22Rv1 (cell line): ENCODE measurements around the gene VIPAS39.

Experiments used
- H3K27ac ChIP-seq: fragments of 450-650 bp; 2 replicates; pipeline ENCODE4 v1.5.1; 2017
- ZFX ChIP-seq: fragments of 450-650 bp; IDR thresholded peaks from 2 replicates; pipeline ENCODE4 v1.6.1; 2017; ENCODE audit warnings: antibody characterized with exemption, borderline replicate concordance
- TF ChIP-seq, protein P1 (sequence below): fragments of 450-650 bp; IDR thresholded peaks from 2 replicates; pipeline ENCODE4 v1.5.1; 2017; ENCODE audit warnings: mild to moderate bottlenecking

The VIPAS39 gene

GRCh38 chr14:77457522-77458248 lies at the start of gene VIPAS39, which contains the start of gene AHSA1:
VIPAS39 (minus strand) TSS chr14:77457601; CDS start chr14:77454102, 3,499 bp downstream.
AHSA1 (plus strand) TSS chr14:77458093; CDS start chr14:77458190, 97 bp downstream.
- H3K27ac ChIP-seq: peak within 1 kb of the TSS; percentile 84
- no peak for TF ChIP-seq ZFX
- TF ChIP-seq, protein P1, sequence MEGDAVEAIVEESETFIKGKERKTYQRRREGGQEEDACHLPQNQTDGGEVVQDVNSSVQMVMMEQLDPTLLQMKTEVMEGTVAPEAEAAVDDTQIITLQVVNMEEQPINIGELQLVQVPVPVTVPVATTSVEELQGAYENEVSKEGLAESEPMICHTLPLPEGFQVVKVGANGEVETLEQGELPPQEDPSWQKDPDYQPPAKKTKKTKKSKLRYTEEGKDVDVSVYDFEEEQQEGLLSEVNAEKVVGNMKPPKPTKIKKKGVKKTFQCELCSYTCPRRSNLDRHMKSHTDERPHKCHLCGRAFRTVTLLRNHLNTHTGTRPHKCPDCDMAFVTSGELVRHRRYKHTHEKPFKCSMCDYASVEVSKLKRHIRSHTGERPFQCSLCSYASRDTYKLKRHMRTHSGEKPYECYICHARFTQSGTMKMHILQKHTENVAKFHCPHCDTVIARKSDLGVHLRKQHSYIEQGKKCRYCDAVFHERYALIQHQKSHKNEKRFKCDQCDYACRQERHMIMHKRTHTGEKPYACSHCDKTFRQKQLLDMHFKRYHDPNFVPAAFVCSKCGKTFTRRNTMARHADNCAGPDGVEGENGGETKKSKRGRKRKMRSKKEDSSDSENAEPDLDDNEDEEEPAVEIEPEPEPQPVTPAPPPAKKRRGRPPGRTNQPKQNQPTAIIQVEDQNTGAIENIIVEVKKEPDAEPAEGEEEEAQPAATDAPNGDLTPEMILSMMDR: 0 out of 2 replicates have a peak, but pooled peaks have one; percentile 7

GRCh38 chr14:77505031-77505430 lies 47.6 kb upstream of the VIPAS39 start:
- no peak overlapping the region for H3K27ac ChIP-seq
- no peak for TF ChIP-seq ZFX
- TF ChIP-seq, protein P1: no peak

DNA sequence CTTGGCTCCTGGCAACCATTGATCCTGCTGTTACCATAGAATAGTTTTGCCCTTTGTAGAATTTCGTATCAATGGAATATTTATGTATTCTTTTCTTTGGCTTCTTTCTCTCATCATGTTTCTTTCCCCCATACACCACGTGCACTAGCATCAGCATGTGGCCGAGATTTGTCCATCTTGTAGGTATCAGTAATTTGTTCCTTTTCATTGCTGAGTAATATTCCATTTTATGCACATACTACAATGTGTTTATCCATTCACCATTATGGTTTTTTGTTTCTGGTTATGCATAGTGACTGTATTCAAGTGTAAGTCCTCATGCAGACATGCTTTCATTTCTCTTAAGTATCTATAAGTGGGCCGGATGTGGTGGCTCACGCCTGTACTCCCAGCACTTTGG lies 45.7 kb upstream of the VIPAS39 start:
- TF ChIP-seq, protein P1: no peak
- no peak for TF ChIP-seq ZFX
- no peak overlapping the region for H3K27ac ChIP-seq

DNA sequence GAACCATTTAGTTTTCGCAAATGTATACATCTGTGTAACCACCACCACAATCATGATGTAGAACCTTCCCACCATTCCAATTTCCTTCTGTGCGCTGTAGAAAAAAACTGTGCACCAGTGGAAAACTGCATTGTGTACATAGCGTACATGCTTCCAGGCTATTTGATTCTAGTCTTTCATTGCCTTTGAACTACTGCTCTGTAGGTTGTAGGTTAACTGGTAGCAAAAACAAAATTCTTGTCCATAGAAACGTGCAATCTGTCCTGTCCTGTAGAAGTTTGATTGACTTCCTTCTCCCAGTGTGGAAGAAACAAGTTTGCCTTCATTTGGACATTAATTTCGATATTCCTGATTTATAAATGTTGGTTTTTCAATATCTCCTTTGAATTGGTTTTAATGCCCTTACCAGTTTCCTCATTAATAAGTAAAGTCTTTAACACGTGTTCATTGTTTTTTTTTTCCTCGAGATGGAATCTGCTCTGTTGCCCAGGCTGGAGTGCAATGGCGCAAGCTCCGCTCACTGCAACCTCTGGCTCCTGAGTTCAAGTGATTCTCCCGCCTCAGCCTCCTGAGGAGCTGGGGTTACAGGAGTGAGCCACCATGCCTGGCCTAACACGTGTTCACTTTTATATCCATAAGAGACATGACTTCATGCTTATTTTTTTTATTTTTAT lies 44.8 kb upstream of the VIPAS39 start:
- no peak overlapping the region for H3K27ac ChIP-seq
- TF ChIP-seq ZFX: no peak
- TF ChIP-seq, protein P1: no peak

GRCh38 chr14:77498984-77499527 lies 41.7 kb upstream of the VIPAS39 start:
- H3K27ac ChIP-seq: no peak overlapping the region
- TF ChIP-seq, protein P1: no peak
- no peak for TF ChIP-seq ZFX

- H3K27ac ChIP-seq: no peak within 1 kb of the TSS
- TF ChIP-seq, protein P1: no peak
- no peak for TF ChIP-seq ZFX
Observed at GRCh38 chr14:77498120-77498979, 40.9 kb upstream of the VIPAS39 start, which contains the start of gene ISM2. ISM2 (minus strand) TSS chr14:77498816; CDS start chr14:77498793, 23 bp downstream.
